Measurements from ENCODE around the gene USP12.
"Not testable (repeated sequence)": the region's sequence is repeated elsewhere in the genome, so short reads cannot be mapped to it uniquely, and the experiment has no call there.

USP12 gene

DNA sequence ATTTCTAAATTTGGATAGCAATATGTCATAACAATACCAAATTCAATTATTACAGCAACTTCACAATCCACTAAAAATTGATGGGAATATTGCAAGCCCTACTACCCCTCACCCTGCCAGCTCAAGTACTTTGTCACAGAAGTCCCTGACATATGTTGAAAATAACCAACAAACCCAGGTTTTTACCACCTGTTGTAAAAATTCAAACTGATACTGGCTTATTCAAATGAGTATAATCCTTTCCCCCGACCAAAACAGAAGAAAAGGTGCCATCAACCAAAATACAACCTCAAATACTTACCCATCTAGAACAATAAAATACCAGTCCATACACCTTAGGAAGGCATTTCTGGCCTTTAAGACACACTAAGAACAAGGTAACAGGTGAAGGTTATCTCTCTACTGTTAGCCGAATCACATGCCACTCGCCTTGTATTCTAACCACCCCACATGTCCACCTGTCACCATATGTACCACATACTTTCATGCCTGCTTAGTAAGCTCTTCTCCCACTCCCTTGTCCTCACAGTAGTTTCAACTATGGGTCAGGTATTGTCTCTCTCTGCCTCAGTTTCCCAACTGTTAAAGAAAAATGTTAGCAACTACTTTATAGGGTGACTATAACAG is 53.1 kb downstream of the USP12 start:
- DNase-seq, result no peak

DNA sequence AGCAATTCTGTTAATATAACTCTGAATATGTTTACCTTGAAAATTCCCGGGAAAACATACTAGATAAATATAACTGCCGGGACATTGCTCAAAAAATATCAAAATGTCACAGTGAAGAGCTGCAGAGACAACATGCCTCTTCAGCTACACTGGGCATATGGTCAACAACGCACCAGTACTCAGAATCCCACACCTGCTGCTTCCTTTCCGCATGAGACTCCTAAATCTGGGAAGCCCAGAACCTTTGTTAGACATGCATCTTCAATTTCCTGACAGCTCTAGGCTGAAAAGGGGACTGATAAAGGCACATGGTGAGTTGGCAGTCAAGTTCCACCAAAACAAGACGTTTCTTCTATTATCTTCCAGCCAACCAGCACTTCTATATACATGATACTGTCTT is 53.7 kb downstream of the USP12 start:
- DNase-seq, result peak; percentile 49 to 64

DNA sequence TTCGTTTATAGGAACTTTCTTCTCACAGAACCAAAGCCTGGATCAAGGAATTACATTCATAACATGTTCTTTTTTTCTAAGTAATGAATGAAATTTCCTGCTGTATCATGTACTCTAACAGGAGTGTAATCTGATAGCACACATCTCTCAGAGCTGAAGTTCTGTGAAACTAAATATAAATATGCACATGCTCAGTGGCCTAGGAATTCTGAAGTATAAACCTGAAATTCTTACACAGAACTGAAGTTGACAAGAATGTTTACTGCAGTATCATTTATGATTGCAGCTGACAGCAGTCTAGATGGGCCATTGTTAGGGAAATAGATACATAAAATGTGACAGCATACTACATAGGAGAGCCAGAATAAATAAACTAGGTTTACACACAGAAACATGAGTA is 54.5 kb downstream of the USP12 start:
- DNase-seq, result no peak

- DNase-seq, result no peak
Observed at GRCh38 chr13:27113436-27113835, 58.2 kb downstream of the USP12 start.

DNA sequence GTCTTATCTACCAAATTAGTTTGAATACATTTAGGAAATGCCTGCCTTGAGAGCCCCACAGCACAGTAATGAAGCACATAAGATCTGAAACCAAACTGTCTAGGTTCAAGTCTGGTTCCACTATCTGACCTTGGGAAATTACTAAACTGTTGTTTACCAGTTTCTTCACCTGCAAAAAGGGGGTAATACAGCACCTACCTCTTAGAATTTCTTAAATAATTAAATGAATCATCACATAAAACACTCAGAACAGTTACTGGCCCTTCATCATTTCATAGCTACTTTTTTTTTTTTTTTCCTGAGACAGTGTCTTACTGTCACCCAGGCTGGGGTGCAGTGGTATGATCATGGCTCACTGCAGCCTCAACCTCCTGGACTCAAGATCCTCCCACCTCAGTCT is 59.6 kb downstream of the USP12 start:
- DNase-seq, result no peak

DNA sequence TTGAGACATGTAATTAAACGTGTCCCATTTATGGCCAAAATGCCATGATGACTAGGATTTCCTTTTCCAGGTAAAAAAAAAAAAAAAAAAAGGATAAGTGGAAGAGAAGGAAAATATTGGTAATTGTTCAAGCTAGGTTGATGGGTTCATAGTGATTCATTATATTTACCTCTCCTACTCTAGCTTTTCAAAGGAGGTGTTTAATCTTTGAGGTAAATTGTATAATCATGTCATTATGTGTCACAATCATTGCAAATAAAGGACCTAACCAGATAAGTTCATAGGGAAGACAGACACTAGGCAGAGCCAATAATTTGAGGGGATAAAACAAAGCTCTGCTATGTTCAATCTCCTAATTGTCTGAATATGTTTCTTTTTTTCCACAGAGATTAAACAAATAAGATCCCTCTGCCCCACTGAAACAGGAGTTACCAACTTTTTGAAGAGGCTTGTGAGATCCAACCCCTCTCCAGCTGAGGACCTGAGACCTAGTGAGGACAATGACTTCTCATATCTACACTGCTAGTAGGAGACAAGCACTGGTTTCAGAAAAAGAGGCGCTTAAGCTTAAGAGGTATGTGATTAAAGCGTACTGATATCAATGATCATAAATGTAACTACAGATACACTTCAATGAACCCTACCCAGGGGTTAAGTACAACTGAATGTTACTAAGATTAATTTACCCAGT is 61.4 kb downstream of the USP12 start:
- DNase-seq, result no peak

GRCh38 chr13:27106144-27106543 is 65.5 kb downstream of the USP12 start:
- DNase-seq, result no peak

- DNase-seq, result no peak
Observed at GRCh38 chr13:27104606-27105005, 67.0 kb downstream of the USP12 start.

DNA sequence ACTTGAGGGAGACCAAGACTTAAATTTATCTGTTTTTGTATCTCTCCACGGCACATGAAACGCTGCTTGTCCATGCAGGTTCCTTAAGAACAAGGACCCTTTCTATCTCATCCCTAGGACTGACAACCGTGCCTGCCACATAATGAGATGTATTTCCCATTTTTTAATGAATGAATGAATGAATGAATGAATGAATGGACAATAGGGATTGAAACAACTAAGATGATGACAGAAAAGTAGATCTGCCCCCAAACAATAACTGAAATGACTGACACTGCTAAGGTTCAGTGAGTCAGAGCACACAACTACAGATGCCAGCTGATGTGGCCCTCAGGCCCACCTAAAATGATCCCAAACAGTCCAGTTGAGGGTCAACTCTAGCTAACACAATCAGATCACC is 69.8 kb downstream of the USP12 start:
- no peak for DNase-seq

DNA sequence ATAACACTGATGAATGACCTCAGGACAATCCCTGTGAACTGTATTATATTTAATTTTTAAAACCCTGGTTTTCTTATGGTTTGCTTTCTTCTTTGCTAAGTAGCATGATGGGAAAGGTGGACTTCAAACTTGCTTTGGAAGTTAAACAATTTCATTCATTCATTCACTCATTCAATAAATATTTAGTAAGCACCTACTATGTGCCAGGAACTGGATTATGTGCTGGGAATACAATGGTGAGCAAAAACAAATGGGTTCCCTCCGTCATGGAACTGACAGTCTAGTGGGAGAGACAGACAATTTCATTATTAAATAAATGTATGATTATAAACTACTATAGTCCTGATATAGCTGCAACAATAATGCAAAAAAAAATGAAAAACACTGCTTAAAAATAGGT is 70.3 kb downstream of the USP12 start:
- DNase-seq, result no peak

- no peak for DNase-seq
Observed at GRCh38 chr13:27097691-27098090, 73.9 kb downstream of the USP12 start.

- no peak for DNase-seq
Observed at GRCh38 chr13:27091451-27091850, 80.2 kb downstream of the USP12 start.

GRCh38 chr13:27088619-27089018 is 83.0 kb downstream of the USP12 start:
- no peak for DNase-seq

DNA sequence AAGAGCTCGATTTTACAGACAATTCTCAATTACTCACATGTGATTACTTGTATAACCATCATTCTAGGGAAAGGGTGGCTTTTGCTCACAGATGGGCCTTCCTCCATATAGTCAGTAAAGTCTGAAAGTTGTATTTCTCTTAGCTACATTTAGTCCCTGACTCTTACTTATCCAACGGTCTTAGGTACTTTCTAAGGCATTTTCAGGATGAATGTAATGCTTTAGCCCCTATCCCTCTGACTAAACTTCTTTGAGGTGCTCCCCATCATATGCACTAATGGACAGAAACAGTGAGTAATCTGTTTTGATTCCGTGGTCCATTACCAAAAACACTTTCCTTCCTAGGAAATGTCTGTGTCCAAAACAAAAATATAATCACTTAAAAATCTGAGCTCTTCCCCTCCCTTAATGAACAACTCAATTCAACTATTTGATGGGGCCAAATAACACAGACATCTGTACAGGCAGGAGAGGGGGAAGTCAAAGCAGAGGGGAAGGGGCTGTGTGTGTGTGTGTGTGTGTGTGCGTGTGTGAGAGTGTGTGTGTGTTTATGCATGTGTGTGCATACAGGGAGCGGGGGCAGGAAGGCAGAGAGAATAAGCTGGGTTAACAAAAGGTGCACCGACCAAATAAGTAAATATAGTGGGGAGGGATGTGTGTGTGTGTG is 84.9 kb downstream of the USP12 start:
- no peak for DNase-seq

DNA sequence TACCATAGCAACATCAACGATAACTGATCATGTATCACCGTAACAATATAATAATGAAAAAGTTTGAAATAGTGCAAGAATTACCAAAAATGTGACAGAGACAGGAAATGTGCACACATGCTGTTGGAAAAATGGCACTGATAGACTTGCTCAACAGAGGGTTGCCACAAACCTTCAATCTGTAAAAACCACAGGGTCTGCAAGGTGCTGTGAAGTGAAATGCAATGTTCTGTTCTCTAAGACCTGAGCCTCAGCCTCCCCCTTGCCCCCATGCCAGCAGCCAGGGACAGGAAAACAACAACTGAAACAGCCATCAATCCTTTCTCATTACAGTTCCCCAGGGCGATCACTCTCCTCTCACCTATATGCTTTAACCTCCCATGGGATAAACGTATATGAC is 88.4 kb downstream of the USP12 start:
- no peak for DNase-seq

DNA sequence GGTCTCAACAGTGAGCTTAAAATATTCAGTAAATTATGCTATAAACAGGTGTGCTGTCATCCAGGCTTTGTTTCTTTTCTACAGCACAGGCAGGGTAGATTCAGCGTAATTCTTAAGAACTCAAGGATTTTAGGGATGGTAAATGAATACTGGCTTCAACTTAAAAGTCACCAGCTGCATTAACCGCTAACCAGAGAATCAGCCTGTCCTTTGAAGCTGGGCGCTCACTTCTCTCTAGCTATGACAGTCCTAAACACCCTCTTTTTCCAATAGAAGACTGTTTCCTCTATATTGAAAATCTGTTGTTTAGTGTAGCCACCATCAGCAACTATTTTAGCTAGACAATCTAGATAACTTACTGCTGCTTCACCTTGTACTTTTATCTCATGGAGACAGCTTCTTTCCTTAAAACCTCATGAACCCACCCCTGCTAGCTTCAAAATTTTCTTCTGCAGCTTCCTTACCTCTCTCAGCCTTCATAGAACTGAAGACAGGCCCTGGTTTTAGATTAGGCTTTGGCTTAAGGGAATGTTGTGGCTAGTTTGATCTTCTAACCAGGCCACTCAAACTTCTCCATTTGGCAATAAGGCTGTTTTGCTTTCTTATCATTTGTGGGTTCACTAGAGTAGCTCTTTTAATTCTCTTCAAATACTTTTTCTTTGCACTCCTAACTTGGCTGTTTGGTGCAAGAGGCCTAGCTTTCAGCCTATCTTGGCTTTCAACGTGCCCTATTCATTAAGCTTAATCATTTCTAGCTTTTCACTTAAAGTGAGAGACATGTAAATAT is 89.5 kb downstream of the USP12 start:
- DNase-seq, result no peak

GRCh38 chr13:27080018-27080948 is 91.3 kb downstream of the USP12 start:
- DNase-seq, result no peak

DNA sequence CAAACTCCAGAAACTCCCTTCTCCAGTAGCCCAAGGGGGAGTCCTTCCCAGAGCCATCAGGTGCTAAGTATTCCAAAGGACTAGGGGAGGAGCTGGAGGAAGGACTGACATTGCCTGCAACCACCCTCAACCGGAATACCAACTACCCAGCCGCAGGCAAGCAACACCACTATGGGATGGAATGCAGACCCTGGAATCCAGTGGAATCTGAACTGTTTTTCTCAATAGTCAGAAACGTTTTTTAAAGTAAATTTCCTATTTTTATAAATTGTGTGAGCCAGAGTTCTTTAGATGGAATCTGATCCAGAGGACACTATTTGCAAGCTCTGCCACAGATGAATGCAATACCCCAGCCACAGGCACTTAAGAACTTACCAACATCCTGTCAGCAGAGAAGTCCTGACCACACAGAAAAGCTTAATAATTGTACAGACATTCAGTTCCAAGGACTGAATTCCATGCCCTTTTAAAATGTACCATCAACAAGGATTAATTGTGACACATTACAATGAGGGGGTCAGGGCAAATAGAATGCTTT is 92.1 kb downstream of the USP12 start:
- DNase-seq, result no peak

GRCh38 chr13:27077451-27077850 is 94.2 kb downstream of the USP12 start:
- DNase-seq, result no peak

DNA sequence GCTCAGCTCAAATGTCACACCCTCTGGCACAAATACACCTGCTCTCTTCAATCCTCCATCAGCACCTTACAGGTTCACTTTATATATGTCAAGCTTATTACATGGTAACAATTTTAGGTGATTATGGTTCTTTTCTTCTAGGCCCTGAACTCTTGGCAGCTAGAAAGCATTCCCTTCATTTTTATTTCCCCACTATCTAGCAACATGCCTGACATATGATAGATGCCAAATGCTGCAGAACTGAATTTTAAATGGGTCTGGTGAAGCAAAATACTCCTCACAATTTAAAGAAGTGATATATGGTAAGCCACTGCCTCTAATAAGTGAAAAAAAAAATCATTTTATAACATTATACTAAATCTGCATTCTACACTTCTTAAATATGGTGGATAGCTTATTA is 95.2 kb downstream of the USP12 start:
- DNase-seq, result no peak

DNA sequence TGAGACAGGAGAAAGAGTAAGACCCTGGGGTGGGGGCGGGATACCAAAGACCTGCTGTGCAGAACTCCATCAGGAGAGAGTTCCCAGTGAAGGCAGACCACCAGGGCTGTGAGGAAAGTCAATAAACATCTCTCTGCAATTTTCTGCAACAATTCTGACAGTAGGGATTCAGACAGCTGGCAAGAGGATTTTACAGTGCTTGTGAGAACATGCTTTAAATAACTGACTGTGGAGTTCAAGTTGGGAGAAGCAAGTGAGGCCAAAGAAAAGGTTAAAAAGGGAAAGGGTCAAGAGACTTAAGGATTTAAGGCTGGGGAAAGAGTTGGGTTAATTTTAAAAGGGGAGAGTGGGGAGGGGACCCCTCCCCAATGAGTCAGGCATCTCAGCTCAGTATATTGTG is 98.4 kb downstream of the USP12 start:
- DNase-seq, result no peak

- not testable (repeated sequence) for DNase-seq
Observed at GRCh38 chr13:27066123-27066522, 105.5 kb downstream of the USP12 start.

Measured in SHP77 (cell line).